ENCODE results near the gene KCNJ15.

The KCNJ15 gene

DNA sequence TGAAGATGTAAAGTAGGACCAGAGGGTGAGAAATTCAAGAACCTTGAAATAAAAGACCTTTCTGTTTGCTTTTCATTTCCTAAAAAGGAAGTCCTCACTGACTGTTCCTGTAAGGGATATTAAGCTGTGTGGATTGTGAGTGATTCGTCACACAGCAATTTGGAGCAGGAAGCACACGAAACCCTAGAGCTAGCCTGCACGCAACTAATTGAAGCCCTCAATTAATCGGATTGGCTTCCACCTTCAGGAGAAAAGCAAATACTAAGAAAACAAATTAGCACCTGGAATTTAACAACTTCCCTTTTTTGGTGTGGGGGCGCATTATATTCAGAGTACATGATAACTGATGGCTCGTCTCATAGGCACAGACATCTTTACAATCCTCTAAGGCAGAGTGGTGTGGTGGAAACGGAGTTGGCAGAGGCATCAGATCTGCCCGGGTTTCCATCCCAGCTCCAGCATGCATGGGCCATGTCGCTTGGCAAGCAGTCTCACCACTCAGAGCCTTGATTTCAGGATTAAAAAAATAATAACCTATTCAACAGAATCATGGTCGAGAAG lies 95.2 kb downstream of the KCNJ15 start:
- in situ Hi-C loops (cut with MboI; ENCODE audit: low sequenced_read_pairs), result loop anchor here (10.0 to 25.0 kb wide), 2 partner anchors 137 to 640 kb away; no protein-coding TSS in a partner anchor

GRCh38 chr21:38352536-38353219 lies 95.9 kb downstream of the KCNJ15 start:
- in situ Hi-C loops (cut with MboI; ENCODE audit: low sequenced_read_pairs), result loop anchor here (10.0 to 25.0 kb wide), 2 partner anchors 138 to 640 kb away; no protein-coding TSS in a partner anchor

GRCh38 chr21:38354231-38354630 lies 97.4 kb downstream of the KCNJ15 start:
- in situ Hi-C loops (cut with MboI; ENCODE audit: low sequenced_read_pairs), result loop anchor here (10.0 to 25.0 kb wide), 2 partner anchors 139 to 642 kb away; no protein-coding TSS in a partner anchor

DNA sequence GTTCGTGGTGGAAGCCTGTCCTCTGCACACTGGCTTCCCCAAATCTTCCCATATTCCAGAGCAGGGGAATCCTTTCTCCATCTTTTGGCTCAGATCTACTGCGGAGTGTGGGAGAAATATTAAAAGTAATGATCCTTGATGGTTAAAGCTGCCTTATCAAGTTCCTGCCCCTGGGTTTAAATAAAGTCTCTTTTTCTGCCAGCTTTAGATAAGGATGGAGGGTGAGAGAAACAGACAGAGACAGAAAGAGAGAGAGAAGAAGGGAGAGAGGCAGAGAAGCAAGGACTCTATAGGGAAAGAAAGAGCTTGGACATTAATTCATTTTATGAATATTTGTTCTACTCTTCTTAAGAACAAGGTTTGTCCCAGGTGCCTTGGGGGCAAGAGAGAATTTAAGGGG lies 98.0 kb downstream of the KCNJ15 start:
- in situ Hi-C loops (cut with MboI; ENCODE audit: low sequenced_read_pairs), result loop anchor here (10.0 to 25.0 kb wide), 2 partner anchors 140 to 642 kb away; no protein-coding TSS in a partner anchor

DNA sequence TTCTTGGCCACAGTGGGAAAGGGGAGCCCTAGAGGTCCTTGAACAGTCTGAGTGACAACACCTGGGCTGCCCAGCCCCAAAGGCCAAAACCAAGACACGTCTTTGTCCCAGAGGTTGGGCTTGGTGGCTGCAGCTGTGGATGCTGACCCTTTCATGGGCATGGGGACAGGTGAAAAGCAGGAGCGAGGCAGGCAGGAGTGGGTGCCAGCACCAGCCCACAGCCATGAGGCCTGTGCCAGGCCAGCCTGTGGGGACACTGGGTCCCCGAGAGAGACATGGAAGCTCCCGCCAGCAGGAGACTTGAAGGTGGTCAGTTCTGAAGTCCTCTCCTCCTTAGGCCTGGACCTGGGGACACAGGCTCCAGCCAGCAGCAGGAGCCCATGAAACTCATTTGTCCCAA lies 98.6 kb downstream of the KCNJ15 start:
- in situ Hi-C loops (cut with MboI; ENCODE audit: low sequenced_read_pairs), result loop anchor here (10.0 to 25.0 kb wide), 2 partner anchors 141 to 643 kb away; no protein-coding TSS in a partner anchor

GRCh38 chr21:38355992-38356781 lies 99.4 kb downstream of the KCNJ15 start:
- in situ Hi-C loops (cut with MboI; ENCODE audit: low sequenced_read_pairs), result loop anchor here (10.0 to 25.0 kb wide), 2 partner anchors 141 to 644 kb away; no protein-coding TSS in a partner anchor

Data from HL-60/S4 treated with retinoic acid at 250 ng/mL for 4 days and 3 days (cell line).